MCF 10A (cell line): ENCODE results near the gene DOCK9. TPM values are rescaled to one million over a fixed set of nuclear protein-coding genes. Genes with fewer than 3 reads are reported as not detected.

Source experiments
- BruUV-seq: library from RNA; stranded (reverse); fragments of 400-500 nt; replicated peaks from 2 replicates; lab custom pipeline; 2021; lab: Mats Ljungman, UMichigan
- CTCF ChIA-PET: fragments of 300-600 bp; sonication (Branson Sonifier 250); formaldehyde crosslinking; extraction: SDS; loops from one replicate; lab custom pipeline; 2021; ENCODE audit warnings: antibody characterized with exemption, inconsistent platforms; lab: Yijun Ruan, JAX
- POLR2A ChIA-PET: fragments of 300-600, 350-650 bp; sonication (Branson Sonifier 250); formaldehyde crosslinking; extraction: SDS; loops from one replicate; lab custom pipeline; 2020; ENCODE audit warnings: antibody characterized with exemption, inconsistent platforms; lab: Yijun Ruan, JAX
- DNase-seq: peaks from one replicate; pipeline ENCODE4 v3.0.0-alpha.2; 2018; ENCODE audit not compliant: unreplicated experiment
- H3K27ac Mint-ChIP-seq: one replicate; pipeline ENCODE4 v1.8.0; 2022; ENCODE audit warnings: mild to moderate bottlenecking, low read depth, mixed read lengths; ENCODE audit not compliant: unreplicated experiment
- H3K27me3 Mint-ChIP-seq: one replicate; pipeline ENCODE4 v1.8.0; 2022; ENCODE audit warnings: mixed read lengths; ENCODE audit not compliant: insufficient read depth, unreplicated experiment
- H3K36me3 Mint-ChIP-seq: one replicate; pipeline ENCODE4 v1.8.0; 2022; ENCODE audit warnings: mild to moderate bottlenecking, moderate library complexity, mixed read lengths; ENCODE audit not compliant: insufficient read depth, unreplicated experiment
- H3K4me1 Mint-ChIP-seq: one replicate; pipeline ENCODE4 v1.8.0; 2022; ENCODE audit warnings: mixed read lengths; ENCODE audit not compliant: insufficient read depth, unreplicated experiment
- H3K4me3 Mint-ChIP-seq: one replicate; pipeline ENCODE4 v1.8.0; 2022; ENCODE audit warnings: mild to moderate bottlenecking, moderate library complexity, mixed read lengths; ENCODE audit not compliant: unreplicated experiment
- H3K9me3 Mint-ChIP-seq: one replicate; pipeline ENCODE4 v1.8.0; 2022; ENCODE audit warnings: mixed read lengths; ENCODE audit not compliant: unreplicated experiment
- CTCF ChIP-seq: fragments of 200-600 bp; IDR thresholded peaks from one replicate; pipeline ENCODE4 v1.8.0; 2022; ENCODE audit warnings: antibody characterized with exemption, mild to moderate bottlenecking; ENCODE audit not compliant: unreplicated experiment
- intact Hi-C: fragments of 100-400 bp; cut with micrococcal nuclease; formaldehyde crosslinking; loops from 2 replicates; pipeline ENCODE4 v1.14.1; 2022
- total RNA-seq: library from RNA; stranded (reverse); gene quantifications from 2 replicates; pipeline ENCODE4 v1.2.3, GENCODE V29; 2022

Gene DOCK9
- total RNA-seq, 1 experiment from 2014 or later = 77.0 TPM

GRCh38 chr13:98987275-98987674 lies 9.4 kb upstream of the DOCK9 start:
- Mint-ChIP-seq H3K27ac (no peak overlapping the region), H3K36me3 (no peaks in the 10 kb centered on the region), H3K27me3 (no peaks in the 10 kb centered on the region), H3K9me3 (no peaks in the 10 kb centered on the region), H3K4me1 (peaks cover 18% of the 10 kb centered on the region), H3K4me3 (no peak overlapping the region)
- CTCF ChIA-PET = interaction anchor here (0.5 to 1.3 kb wide), 4 partner anchors 15 to 367 kb away, joined by 3 to 7 read pairs (median 3); no protein-coding TSS in a partner anchor
- intact Hi-C loops = no loop called here
- TF ChIP-seq CTCF = no peak
- no peak for DNase-seq
- no TSS peak for BruUV-seq
- POLR2A ChIA-PET = interaction anchor here (1.5 to 2.7 kb wide), 2 partner anchors 9 to 18 kb away, joined by 4 to 12 read pairs; partner anchors contain the start of gene DOCK9

GRCh38 chr13:98986226-98986846 lies 8.5 kb upstream of the DOCK9 start:
- ChIA-PET POLR2A (interaction anchor here (1.0 to 1.8 kb wide), 5 partner anchors 10 to 101 kb away, joined by 3 to 6 read pairs (median 4); no protein-coding TSS in a partner anchor), CTCF (interaction anchor here (0.6 to 1.3 kb wide), 2 partner anchors 26 to 399 kb away, joined by 3 read pairs; no protein-coding TSS in a partner anchor)
- intact Hi-C loops = no loop called here

GRCh38 chr13:98985591-98985990 lies 7.7 kb upstream of the DOCK9 start:
- TF ChIP-seq CTCF = no peak
- DNase-seq = no peak
- H3K27me3 Mint-ChIP-seq = no peaks in the 10 kb centered on the region
- H3K36me3 Mint-ChIP-seq = peaks cover 6% of the 10 kb centered on the region
- CTCF ChIA-PET = interaction anchor here (0.6 kb wide), 3 partner anchors 100 to 398 kb away, joined by 3 read pairs; no protein-coding TSS in a partner anchor
- no peaks in the 10 kb centered on the region for H3K9me3 Mint-ChIP-seq
- POLR2A ChIA-PET = interaction anchor here (0.6 to 1.8 kb wide), 6 partner anchors 10 to 1324 kb away, joined by 3 to 6 read pairs (median 4); no protein-coding TSS in a partner anchor
- no TSS peak for BruUV-seq
- H3K4me1 Mint-ChIP-seq = peaks cover 15% of the 10 kb centered on the region
- H3K4me3 Mint-ChIP-seq = no peak overlapping the region
- intact Hi-C loops = no loop called here
- no peak overlapping the region for H3K27ac Mint-ChIP-seq

More at GRCh38 chr13:98986226-98986846, 8.5 kb upstream of the DOCK9 start:
- H3K4me3 Mint-ChIP-seq = no peak overlapping the region
- TF ChIP-seq CTCF = no peak
- DNase-seq = no peak
- no peak overlapping the region for H3K27ac Mint-ChIP-seq
- H3K27me3 Mint-ChIP-seq = no peaks in the 10 kb centered on the region
- peaks cover 15% of the 10 kb centered on the region for H3K4me1 Mint-ChIP-seq
- H3K36me3 Mint-ChIP-seq = peaks cover 6% of the 10 kb centered on the region
- H3K9me3 Mint-ChIP-seq = no peaks in the 10 kb centered on the region
- no TSS peak for BruUV-seq

- POLR2A ChIA-PET = interaction anchor here (0.6 to 1.8 kb wide), 3 partner anchors 9 to 1325 kb away, joined by 4 to 6 read pairs (median 4); no protein-coding TSS in a partner anchor
- no peak for DNase-seq
Measured at GRCh38 chr13:98984983-98985382, 7.1 kb upstream of the DOCK9 start.

More at GRCh38 chr13:98984983-98985382, 7.1 kb upstream of the DOCK9 start:
- H3K27ac Mint-ChIP-seq = no peak overlapping the region
- BruUV-seq = no TSS peak
- H3K27me3 Mint-ChIP-seq = no peaks in the 10 kb centered on the region
- CTCF ChIA-PET = interaction anchor here (0.6 kb wide), 1 partner anchor 101 kb away, joined by 3 read pairs; no protein-coding TSS in a partner anchor
- no peaks in the 10 kb centered on the region for H3K9me3 Mint-ChIP-seq
- H3K4me3 Mint-ChIP-seq = no peak overlapping the region
- H3K4me1 Mint-ChIP-seq = peaks cover 15% of the 10 kb centered on the region
- intact Hi-C loops = no loop called here
- TF ChIP-seq CTCF = no peak
- peaks cover 6% of the 10 kb centered on the region for H3K36me3 Mint-ChIP-seq
